Measurements from ENCODE around the gene HAL.
"Not testable (repeated sequence)": the region's sequence is repeated elsewhere in the genome, so short reads cannot be mapped to it uniquely, and the experiment has no call there.

Gene HAL

GRCh38 chr12:95977764-95978305, 18.3 kb downstream of the HAL start:
- DNase-seq (ENCODE audit: low read depth in 2 of 2) = no peak

DNA sequence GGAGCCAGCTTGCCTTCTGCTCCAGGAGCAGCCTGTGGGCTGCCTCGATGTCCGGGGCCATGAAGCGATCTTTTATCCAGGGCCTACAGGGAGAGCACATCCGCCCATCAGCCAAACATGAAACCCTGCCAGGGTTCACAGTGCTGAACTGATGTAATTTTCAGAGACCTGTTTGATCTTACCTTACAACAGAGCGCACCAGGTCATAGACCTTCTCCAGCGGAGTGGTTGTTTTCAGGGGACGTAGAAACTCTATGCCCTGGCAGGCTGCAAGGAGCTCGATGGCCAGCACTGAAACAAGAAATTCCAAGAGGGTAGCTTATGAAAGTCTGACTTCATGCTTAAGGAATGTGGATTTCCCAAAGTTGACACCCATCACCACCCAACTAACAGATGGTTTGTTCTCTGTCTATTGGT, 19.7 kb downstream of the HAL start:
- DNase-seq (ENCODE audit: low read depth in 2 of 2) = no peak

GRCh38 chr12:95975491-95975890, 20.7 kb downstream of the HAL start:
- no peak for DNase-seq (ENCODE audit: low read depth in 2 of 2)

DNA sequence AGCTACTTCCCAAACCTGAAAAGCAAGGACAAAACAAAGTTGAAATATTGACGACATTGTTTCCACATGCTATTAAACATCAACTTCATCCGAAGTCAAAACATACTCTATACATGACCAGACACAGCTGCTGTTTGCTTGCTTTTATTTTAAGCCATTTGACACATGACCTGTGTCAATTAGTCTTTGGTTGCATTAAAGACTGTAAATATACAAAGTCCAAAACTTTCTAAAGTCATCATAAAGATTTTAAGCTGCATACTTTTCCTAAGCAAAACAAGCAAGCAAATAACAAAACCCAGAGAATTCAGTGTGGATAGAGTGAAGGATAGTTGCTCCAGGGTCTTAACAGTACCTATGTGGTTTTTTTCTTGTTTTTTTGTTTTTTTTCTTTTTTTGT, 21.8 kb downstream of the HAL start:
- no peak for DNase-seq (ENCODE audit: low read depth in 2 of 2)

- no peak for DNase-seq (ENCODE audit: low read depth in 2 of 2)
These were observed 23.2 kb downstream of the HAL start for GRCh38 chr12:95972832-95973456.

GRCh38 chr12:95970905-95971304, 25.2 kb downstream of the HAL start:
- no peak for DNase-seq (ENCODE audit: low read depth in 2 of 2)

DNA sequence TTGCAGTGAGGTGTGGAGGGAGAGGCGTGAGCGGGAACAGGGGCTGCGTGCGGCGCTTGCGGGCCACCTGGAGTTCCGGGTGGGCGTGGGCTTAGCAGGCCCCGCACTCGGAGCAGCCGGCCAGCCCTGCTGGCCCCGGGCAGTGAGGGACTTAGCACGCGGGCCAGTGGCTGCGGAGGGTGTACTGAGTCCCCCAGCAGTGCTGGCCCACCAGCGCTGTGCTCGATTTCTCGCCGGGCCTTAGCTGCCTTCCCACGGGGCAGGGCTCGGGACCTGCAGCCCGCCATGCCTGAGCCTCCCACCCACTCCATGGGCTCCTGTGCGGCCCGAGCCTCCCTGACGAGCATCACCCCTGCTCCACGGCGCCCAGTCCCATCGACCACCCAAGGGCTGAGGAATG, 27.0 kb downstream of the HAL start:
- not testable (repeated sequence) for DNase-seq (ENCODE audit: low read depth in 2 of 2)

GRCh38 chr12:95967301-95967700, 28.8 kb downstream of the HAL start:
- DNase-seq (ENCODE audit: low read depth in 2 of 2) = no peak

DNA sequence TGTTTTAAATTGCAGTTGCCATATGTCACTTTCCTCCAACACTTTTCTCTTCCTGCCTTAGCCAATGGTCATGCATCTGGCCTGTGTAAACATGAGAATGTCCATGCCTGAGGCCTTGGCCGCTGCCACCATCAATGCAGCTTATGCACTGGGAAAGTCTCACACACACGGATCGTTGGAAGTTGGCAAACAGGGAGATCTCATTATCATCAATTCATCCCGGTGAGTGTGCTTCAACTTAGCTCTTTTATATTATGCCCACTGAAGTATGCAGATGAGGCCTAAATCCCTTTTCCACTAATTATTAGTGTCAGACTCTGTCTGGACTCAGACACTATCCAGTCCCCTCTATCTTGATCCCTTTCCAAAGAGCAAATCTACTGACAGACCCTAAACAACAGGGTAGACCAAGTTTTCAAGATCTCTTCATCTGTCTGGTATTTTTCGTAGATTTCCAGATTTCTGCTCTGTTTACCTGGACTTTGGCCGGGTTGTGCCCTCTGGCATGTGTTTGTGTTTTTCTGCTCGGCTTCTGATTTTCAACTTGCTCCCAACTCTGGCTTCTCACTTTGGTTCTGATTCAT, 29.8 kb downstream of the HAL start:
- DNase-seq (ENCODE audit: low read depth in 2 of 2) = no peak

- no peak for DNase-seq (ENCODE audit: low read depth in 2 of 2)
These were observed 33.0 kb downstream of the HAL start for GRCh38 chr12:95963096-95963495.

GRCh38 chr12:95962222-95962621, 33.9 kb downstream of the HAL start:
- DNase-seq (ENCODE audit: low read depth in 2 of 2) = no peak

DNA sequence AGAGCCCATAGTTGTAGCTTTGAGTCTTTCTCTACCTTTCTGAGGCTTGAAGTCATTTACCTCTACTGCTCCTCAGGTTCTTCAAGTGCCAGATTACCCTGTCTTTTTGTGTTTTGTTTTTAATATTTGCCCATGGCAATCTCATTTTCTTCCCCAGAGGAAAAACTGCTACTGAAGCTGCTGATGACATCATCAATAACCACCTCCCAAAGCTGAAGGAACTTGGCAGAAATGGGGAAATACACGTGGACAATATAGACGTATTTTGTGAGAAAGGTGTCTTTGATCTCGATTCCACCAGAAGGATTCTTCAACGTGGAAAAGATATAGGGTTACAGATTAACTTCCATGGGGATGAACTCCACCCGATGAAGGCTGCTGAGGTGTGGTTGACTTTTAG, 35.9 kb downstream of the HAL start:
- no peak for DNase-seq (ENCODE audit: low read depth in 2 of 2)

DNA sequence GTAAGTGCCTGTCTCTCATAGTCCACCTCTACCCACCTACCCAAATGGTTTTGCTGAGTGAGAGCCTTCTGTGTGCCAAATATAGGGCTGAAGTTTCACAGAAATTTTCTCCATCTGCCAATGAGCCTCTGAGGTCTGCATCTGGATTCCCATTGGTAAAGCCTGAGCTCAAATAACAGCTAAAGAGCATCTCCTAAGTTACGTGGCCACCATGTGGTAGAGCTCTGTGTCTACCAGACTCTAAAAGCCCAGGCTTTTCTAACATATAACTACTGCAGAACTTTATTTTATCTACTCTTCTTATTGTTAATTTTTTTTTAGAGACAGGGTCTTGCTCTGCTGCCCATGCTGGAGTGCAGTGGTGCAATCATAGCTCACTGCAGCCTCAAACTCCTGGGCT, 37.0 kb downstream of the HAL start:
- DNase-seq (ENCODE audit: low read depth in 2 of 2) = no peak

DNA sequence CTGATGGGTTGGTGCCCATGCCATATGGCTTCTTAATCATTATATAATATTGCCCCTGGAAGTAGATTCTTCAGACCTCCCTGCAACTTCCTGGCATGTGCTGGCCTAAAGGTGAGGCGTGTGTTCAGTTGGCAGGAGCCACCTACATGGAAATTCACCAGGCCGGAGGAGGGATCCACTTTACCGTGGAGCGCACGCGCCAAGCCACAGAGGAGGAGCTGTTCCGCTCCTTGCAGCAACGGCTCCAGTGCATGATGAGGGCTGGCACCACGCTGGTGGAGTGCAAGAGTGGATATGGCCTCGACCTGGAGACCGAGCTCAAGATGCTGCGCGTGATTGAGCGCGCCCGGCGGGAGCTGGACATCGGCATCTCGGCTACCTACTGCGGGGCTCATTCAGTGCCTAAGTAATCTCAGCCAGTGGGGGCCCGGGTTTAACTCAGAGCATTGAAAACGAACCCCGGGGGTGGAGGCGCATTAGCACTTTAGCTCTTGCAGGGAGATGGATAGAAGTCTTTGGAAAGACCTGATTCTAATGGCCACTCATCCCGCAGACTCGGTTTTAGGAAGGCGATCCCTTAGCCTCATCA, 39.5 kb downstream of the HAL start:
- DNase-seq (ENCODE audit: low read depth in 2 of 2) = no peak

- DNase-seq (ENCODE audit: low read depth in 2 of 2) = no peak
These were observed 40.5 kb downstream of the HAL start for GRCh38 chr12:95955549-95956159.

DNA sequence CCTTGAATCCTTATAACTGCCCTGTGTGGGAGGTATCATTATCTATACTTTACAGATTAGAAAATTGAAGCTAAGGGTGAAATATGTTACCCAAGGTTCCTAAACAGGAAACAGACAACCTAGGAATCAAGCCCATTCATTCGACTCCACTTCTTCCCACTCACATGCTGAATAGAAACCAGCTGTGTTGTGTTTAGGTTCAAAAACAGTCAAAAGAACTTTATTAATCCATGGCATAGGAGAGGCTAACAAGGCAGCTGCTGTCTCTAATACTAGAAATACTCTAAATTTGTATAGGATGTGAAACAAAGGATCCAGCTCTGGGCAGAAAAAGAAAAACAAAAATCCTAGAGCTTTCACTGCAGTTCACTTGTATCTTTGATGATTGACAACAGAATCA, 43.1 kb downstream of the HAL start:
- DNase-seq (ENCODE audit: low read depth in 2 of 2) = no peak

DNA sequence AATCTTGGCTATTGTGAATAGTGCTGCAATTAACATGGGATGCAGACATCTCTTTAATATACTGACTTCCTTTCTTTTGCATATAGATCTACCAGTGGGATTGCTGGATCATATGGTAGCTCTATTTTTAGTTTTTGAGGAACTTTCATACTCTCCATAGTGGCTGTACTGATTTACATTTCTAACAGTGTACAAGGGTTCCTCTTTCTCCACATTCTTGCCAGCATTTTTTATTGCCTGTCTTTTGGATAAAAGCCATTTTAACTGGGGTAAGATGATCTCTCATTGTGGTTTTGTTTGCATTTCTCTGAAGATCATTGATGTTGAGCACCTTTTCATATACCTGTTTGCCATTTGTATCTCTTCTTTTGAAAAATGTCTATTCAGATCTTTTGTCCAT, 44.6 kb downstream of the HAL start:
- no peak for DNase-seq (ENCODE audit: low read depth in 2 of 2)

GRCh38 chr12:95949477-95950206, 46.5 kb downstream of the HAL start:
- no peak for DNase-seq (ENCODE audit: low read depth in 2 of 2)

DNA sequence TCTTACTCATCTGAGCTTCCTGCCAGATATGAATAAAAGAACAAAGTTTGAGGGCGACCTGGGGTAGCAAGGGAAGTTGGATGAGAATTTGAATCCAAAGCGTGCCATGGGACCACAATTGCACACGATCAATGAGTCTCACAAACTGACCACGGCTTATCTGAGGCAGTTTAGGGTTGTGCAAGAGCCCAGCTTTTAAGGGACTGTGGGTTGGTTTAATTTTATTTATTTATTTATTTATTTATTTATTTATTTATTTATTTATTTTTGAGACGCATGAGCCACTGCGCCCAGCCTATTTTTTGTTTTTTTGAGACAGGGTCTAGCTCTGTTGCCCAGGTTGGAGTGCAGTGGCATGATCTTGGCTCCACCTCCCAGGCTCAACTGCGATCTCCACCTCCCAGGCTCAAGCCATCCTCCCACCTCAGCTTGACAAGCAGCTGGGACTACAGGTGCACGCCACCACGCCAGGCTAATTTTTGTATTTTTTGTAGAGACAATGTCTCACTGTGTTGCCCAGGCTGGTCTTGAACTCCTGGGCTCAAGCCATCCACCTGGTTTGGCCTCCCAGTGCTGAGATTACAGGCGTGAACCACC, 51.9 kb downstream of the HAL start:
- DNase-seq (ENCODE audit: low read depth in 2 of 2) = no peak

- peak; percentile 29 for DNase-seq (ENCODE audit: low read depth in 2 of 2)
These were observed 52.8 kb downstream of the HAL start, which contains the start of gene AMDHD1 for GRCh38 chr12:95943330-95943842. TSS of gene AMDHD1 (plus strand) at chr12:95943331. CDS start at chr12:95943399, 68 bp downstream.

GRCh38 chr12:95942524-95943329, 53.4 kb downstream of the HAL start, which contains the start of gene CCDC38:
TSS of gene CCDC38 (minus strand) at chr12:95942614. CDS start at chr12:95936509, 6,105 bp downstream.
- peak; percentile 54 to 60 for DNase-seq (ENCODE audit: low read depth in 2 of 2)
